Nephron progenitor cell (in vitro differentiated cells): ENCODE results near the gene MEF2D.

Experiments used
- DNase-seq: peaks from one replicate; pipeline ENCODE4 v3.0.0; 2021
- H3K27ac Mint-ChIP-seq: 2 replicates; pipeline ENCODE4 v1.8.0; 2021; ENCODE audit warnings: mild to moderate bottlenecking, moderate library complexity, mixed read lengths
- H3K27me3 Mint-ChIP-seq: 2 replicates; pipeline ENCODE4 v1.8.0; 2021; ENCODE audit warnings: mild to moderate bottlenecking, low read depth, mixed read lengths; ENCODE audit not compliant: poor library complexity
- H3K36me3 Mint-ChIP-seq: 2 replicates; pipeline ENCODE4 v1.8.0; 2021; ENCODE audit warnings: low read depth, mixed read lengths
- H3K4me1 Mint-ChIP-seq: 2 replicates; pipeline ENCODE4 v1.8.0; 2021; ENCODE audit warnings: mixed read lengths
- H3K4me3 Mint-ChIP-seq: 2 replicates; pipeline ENCODE4 v1.8.0; 2021; ENCODE audit warnings: mild to moderate bottlenecking, moderate library complexity, mixed read lengths
- H3K9me3 Mint-ChIP-seq: 2 replicates; pipeline ENCODE4 v1.8.0; 2021; ENCODE audit warnings: mild to moderate bottlenecking, moderate library complexity, mixed read lengths
- TF ChIP-seq, protein P1 (sequence below): fragments of 200-600 bp; sonication (generic); IDR thresholded peaks from 2 replicates; pipeline ENCODE4 v1.5.0; 2021; ENCODE audit warnings: antibody characterized with exemption

MEF2D gene

GRCh38 chr1:156433602-156434001 lies 67.0 kb downstream of the MEF2D start:
- H3K4me3 Mint-ChIP-seq: no peak overlapping the region
- H3K9me3 Mint-ChIP-seq: no peaks in the 10 kb centered on the region
- TF ChIP-seq, protein P1, sequence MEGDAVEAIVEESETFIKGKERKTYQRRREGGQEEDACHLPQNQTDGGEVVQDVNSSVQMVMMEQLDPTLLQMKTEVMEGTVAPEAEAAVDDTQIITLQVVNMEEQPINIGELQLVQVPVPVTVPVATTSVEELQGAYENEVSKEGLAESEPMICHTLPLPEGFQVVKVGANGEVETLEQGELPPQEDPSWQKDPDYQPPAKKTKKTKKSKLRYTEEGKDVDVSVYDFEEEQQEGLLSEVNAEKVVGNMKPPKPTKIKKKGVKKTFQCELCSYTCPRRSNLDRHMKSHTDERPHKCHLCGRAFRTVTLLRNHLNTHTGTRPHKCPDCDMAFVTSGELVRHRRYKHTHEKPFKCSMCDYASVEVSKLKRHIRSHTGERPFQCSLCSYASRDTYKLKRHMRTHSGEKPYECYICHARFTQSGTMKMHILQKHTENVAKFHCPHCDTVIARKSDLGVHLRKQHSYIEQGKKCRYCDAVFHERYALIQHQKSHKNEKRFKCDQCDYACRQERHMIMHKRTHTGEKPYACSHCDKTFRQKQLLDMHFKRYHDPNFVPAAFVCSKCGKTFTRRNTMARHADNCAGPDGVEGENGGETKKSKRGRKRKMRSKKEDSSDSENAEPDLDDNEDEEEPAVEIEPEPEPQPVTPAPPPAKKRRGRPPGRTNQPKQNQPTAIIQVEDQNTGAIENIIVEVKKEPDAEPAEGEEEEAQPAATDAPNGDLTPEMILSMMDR: no peak
- H3K27ac Mint-ChIP-seq: no peak overlapping the region
- H3K36me3 Mint-ChIP-seq: no peaks in the 10 kb centered on the region
- DNase-seq: no peak
- peaks cover 100% of the 10 kb centered on the region for H3K27me3 Mint-ChIP-seq
- H3K4me1 Mint-ChIP-seq: peaks cover 15% of the 10 kb centered on the region

GRCh38 chr1:156433032-156433431 lies 67.5 kb downstream of the MEF2D start:
- TF ChIP-seq, protein P1: no peak
- Mint-ChIP-seq H3K4me3 (no peak overlapping the region), H3K36me3 (no peaks in the 10 kb centered on the region), H3K27ac (no peak overlapping the region), H3K27me3 (peaks cover 100% of the 10 kb centered on the region), H3K4me1 (peaks cover 15% of the 10 kb centered on the region), H3K9me3 (no peaks in the 10 kb centered on the region)
- DNase-seq: no peak

DNA sequence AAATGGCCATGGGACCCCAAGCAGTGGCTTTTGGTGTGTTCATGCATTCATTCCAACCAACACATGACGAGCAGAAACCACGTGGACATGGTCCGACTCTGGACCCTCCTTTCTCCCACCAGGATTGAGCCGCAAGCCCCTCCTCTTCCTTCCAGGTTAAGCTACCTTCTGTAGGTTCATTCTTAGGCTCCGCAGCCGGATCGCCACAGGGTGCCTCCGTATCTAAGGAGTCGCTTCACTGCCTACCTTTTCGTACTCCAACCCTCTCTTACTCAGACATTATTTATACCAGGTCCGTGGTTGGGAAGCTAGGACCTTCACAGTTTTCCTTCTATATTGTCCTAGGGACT lies 67.9 kb downstream of the MEF2D start:
- DNase-seq: no peak
- Mint-ChIP-seq H3K27me3 (peaks cover 100% of the 10 kb centered on the region), H3K4me1 (peaks cover 15% of the 10 kb centered on the region), H3K4me3 (no peak overlapping the region), H3K9me3 (no peaks in the 10 kb centered on the region), H3K27ac (no peak overlapping the region), H3K36me3 (no peaks in the 10 kb centered on the region)
- TF ChIP-seq, protein P1: no peak

GRCh38 chr1:156431769-156432668 lies 68.6 kb downstream of the MEF2D start:
- H3K4me3 Mint-ChIP-seq: no peak overlapping the region

GRCh38 chr1:156431366-156431765 lies 69.2 kb downstream of the MEF2D start:
- Mint-ChIP-seq H3K4me3 (no peak overlapping the region), H3K27ac (no peak overlapping the region), H3K4me1 (peaks cover 15% of the 10 kb centered on the region), H3K36me3 (no peaks in the 10 kb centered on the region), H3K9me3 (no peaks in the 10 kb centered on the region), H3K27me3 (peaks cover 100% of the 10 kb centered on the region)
- TF ChIP-seq, protein P1: no peak
- no peak for DNase-seq

More at GRCh38 chr1:156431769-156432668, 68.6 kb downstream of the MEF2D start:
- Mint-ChIP-seq H3K4me1 (peaks cover 15% of the 10 kb centered on the region), H3K36me3 (no peaks in the 10 kb centered on the region), H3K27ac (no peak overlapping the region), H3K9me3 (no peaks in the 10 kb centered on the region), H3K27me3 (peaks cover 100% of the 10 kb centered on the region)
- TF ChIP-seq, protein P1: no peak
- no peak for DNase-seq

GRCh38 chr1:156430866-156431265 lies 69.7 kb downstream of the MEF2D start:
- Mint-ChIP-seq H3K27ac (no peak overlapping the region), H3K4me1 (peaks cover 14% of the 10 kb centered on the region), H3K4me3 (no peak overlapping the region), H3K36me3 (no peaks in the 10 kb centered on the region), H3K27me3 (peaks cover 100% of the 10 kb centered on the region), H3K9me3 (no peaks in the 10 kb centered on the region)
- DNase-seq: no peak
- TF ChIP-seq, protein P1: no peak
